ENCODE data around the gene RIC8B.
"Not testable (repeated sequence)": the region's sequence is repeated elsewhere in the genome, so short reads cannot be mapped to it uniquely, and the experiment has no call there.

RIC8B gene, protein sequence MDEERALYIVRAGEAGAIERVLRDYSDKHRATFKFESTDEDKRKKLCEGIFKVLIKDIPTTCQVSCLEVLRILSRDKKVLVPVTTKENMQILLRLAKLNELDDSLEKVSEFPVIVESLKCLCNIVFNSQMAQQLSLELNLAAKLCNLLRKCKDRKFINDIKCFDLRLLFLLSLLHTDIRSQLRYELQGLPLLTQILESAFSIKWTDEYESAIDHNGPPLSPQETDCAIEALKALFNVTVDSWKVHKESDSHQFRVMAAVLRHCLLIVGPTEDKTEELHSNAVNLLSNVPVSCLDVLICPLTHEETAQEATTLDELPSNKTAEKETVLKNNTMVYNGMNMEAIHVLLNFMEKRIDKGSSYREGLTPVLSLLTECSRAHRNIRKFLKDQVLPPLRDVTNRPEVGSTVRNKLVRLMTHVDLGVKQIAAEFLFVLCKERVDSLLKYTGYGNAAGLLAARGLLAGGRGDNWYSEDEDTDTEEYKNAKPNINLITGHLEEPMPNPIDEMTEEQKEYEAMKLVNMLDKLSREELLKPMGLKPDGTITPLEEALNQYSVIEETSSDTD

DNA sequence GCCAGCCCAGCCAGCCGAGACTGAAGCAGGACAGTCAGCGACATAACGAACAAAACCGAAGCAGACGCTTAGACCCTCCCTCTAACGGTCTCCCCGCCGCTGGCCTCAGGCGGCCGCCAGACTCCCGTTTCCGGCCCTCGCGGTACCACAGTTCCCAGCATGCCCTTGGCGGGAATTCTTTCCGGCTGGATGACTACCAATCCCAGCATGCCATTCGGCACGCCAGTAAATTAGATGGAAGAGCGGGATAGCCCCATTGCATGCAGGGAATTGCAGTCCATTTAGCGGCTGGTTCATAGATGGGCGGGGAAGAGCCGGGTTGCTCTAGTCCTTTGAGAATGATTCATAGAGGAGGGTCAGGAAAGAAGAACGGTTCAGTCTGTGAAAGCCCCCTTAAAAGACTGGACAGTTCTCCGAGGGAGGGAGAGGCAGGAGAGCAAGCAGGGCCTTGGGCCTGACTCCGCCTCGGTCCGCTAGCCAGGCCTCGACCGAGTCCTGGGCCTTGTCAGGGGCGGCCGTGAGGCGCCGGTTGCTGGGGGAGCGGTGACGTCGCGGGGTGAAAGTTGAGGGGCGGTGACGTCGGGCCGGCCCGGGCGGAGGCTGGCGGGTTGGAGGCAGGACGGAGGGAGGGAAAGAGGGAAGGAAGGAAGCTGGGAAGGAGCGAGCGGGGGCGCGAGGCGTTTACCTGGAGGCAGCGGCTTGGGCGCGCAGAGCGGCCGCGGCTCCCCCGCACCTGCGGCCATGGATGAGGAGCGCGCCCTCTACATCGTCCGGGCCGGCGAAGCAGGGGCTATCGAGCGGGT lies at the start of gene RIC8B:
TSS of gene RIC8B (plus strand) at position 678 of the 803 bp plus-strand sequence. CDS start at position 742, 64 bp downstream.
- peak; percentile 99 for DNase-seq (ENCODE audit: low spot score)

DNA sequence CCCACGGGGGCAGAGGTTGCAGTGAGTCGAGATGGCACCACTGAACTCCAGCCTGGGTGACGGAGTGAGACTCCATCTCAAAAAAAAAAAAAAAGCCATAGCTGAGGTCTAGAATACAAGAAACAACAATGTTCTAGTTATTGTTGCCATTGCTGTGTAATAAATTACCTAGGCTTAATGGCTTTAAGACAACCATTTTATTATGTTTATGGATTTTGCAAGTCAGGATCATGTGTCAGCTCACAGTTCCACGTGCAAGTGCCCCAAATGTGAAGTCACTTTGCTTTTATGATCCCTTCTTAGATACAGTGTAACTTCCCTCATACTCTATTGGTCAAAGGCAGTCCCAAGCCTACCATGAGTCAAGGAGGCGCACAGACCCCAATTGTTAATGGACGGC lies 49.5 kb upstream of the RIC8B start:
- DNase-seq (ENCODE audit: low spot score): no peak

DNA sequence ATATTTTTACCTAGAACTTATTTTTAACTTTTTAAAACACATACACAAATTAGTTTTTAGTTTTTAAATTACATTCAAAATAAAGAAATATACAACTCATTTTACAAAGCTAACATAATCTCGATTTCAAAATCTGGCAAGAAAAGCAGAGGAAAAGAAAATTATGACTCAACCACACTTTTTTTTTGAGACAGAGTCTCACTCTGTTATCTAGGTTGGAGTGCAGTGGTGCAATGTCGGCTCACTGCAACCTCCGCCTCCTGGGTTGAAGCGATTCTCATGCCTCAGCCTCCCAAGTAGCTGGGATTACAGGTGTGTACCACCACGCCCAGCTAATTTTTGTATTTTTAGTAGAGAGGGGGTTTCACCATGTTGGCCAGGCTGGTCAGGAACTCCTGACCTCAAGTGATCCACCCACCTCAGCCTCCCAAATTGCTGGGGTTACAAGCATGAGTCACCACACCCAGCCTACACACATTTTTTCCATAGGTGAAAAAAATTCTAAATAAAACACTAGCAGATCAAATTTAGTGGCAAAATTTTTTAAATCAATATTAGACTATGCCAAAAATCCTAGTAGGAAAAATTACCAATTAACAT lies 47.8 kb upstream of the RIC8B start:
- DNase-seq (ENCODE audit: low spot score): not testable (repeated sequence)

DNA sequence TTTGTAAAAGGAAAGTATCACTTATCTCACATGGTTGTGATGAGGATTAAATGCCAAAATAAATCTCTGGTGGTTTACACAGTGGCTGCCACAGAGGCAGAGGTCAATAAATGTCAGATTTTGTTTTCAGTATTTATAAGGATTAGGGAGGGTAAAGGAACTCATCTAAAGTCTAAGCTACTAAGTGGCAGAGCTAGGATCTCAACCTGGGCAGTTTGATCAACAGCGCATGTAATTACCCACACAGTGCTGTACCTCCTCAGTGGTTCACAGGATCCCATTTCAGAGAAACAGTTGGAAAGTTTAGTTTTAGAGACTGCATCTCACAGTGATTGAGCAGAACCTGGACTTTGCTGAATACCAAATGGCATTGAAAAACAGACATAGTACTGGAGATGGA lies 44.9 kb upstream of the RIC8B start:
- DNase-seq (ENCODE audit: low spot score): no peak

DNA sequence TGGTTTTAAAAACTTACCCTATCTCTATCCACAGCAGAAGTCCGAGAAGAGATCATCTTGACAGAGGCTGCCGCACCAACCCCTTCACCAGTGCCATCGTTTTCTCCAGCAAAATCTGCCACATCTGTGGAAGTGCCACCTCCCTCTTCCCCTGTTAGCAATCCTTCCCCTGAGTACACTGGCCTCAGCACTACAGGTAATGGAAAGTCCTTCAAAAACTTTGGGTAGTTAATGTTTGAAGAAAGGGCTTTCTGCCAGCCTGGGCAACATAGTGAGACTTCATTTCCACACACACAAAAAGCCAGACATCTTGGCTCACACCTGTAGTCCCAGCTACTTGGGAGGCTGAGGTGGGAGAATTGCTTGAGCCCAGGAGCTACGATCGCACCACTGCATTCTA lies 41.6 kb upstream of the RIC8B start:
- no peak for DNase-seq (ENCODE audit: low spot score)

DNA sequence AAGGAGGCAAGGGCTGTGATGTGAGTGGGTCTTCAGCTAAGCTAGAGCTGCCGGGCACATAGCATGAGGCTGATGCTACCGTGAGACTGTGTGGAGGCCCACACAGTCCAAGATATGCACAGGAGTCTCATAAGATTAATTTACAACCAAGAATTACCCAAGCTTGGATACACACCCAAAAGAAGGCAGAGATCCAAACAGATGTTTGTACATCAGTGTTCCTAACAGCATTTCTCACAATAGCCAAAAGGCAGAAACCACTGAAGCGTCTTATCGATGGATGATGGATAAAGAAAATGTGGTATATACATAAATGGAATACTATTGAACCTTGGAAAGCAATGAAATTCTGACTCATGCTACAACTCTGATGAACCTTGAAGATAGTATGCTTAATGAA lies 40.8 kb upstream of the RIC8B start:
- DNase-seq (ENCODE audit: low spot score): no peak

DNA sequence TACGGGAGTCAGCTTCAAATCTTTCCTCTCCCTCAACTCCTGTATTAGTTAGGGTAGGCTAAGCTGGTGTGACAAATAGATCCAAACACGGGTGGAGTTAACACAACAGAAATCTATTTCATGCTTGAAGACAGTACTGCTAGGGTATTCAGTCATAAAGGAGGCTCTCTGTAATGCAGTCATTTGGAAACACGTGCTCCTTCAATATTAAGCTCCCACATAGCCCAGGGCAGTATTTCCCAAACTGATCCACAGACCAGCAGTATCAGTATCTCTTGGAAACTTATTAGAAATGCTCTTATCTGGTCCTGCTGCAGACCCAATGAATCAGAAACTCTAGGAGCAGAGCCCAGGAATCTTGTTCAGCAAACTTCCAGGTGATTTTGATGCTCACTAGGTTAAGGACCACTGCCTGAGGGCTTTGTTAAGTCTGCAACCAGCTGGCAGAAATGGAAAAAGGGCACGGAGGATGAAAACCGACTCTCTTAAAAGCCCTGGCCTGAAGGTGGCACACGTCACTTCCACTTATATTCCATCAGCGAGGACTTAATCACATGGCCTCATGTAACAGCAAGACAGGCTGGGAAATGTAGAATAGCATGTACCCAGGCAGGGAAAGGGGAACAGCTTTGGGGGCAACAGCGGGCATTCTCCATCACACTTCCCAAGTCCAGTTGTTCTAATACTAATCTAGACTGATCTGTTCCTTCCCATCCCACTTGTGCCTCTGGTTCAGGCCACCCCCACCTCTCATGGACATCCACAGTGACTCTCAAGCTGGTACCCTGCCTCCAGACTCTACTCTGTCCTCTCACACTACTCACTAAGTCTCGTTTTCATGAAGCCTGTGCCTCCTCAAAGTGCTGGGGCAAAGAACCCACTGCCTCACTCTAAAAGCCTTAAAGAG lies 38.2 kb upstream of the RIC8B start:
- DNase-seq (ENCODE audit: low spot score): no peak

DNA sequence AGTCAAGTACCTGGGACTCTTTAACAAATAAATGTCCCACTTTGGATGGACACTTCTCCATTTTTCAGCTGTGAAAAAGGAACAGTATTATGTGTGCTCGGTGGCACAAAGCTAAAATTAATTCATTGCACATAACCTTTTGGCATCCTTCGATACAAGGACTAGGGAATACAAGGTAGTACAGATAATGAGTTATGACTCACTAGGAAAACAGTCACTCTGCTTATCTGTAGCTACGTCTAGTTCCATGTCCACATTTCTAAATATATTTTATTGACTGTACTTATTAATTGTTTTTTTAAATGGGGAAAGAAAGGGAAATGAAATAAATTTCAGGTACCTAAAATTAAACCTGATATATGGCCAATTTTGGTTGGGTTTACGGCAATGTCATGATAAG lies 35.2 kb upstream of the RIC8B start:
- DNase-seq (ENCODE audit: low spot score): no peak

DNA sequence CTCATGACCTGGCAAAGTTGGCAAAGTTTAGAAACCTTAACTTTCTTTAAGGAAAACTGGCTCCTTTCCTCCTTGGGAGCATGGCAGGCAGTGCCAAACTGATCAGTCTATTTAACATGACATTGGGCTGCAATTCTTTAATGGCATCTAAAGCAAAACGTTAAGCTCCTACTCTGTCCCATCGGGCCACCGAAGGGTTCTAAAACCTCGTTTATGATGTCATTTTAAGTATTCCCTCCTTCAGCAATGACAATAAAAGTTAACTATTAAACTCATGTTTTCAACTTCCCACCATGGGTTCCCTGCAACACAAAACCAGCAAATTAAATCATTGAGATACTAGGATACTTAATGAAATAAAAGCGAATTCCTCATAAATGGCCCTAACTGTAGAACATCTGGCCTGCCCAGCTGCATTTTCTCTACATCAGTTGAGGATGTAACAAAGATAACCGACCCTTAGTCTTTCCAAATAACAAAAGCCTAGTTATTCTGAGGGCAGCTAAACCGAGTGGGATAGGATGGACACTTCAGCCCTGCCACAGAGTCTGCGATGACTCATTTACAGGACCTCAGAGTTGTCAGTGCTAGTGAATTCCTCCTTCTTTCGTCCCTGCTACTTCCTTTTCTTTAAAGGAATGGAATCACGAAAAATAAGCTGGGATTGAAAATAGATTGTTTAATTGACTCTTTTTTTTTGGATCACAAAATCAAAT lies 34.5 kb upstream of the RIC8B start:
- DNase-seq (ENCODE audit: low spot score): no peak

DNA sequence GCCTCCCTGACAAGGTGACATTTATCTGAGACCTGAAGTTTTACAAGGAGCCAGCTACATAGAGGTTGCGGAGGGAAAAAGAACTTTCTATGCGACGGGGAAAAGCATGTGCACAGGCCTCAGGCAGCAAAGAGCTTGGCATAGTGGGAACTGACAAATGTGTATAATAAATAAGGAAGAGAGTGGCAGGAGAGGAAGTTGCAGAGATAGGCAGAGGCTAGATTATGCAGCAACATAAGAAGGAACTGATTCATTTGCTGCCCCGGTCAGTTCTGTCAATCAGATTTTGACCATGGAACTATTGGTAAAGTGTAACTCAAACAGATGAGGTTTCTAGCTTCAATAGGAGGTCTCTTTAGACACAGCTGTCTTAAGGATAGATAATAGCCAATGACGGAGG lies 33.7 kb upstream of the RIC8B start:
- DNase-seq (ENCODE audit: low spot score): no peak

DNA sequence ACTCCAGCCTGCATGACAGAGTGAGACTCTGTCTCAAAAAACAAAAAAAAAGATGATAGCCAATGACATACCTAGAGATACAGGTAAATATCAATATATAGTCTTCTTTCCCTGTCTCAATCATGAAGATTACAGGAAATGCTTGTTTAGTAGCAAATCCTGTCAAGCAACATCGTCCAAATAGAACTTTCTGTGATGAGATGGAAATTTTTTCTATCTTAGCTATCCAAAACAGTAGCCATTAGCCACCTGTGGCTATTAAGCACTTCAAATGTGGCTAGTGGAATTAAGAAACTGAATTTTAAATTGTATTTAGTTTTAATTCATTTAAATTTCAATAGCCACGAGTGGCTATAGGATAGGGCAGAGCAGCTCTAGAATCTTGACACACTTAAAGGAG lies 33.2 kb upstream of the RIC8B start:
- DNase-seq (ENCODE audit: low spot score): no peak

DNA sequence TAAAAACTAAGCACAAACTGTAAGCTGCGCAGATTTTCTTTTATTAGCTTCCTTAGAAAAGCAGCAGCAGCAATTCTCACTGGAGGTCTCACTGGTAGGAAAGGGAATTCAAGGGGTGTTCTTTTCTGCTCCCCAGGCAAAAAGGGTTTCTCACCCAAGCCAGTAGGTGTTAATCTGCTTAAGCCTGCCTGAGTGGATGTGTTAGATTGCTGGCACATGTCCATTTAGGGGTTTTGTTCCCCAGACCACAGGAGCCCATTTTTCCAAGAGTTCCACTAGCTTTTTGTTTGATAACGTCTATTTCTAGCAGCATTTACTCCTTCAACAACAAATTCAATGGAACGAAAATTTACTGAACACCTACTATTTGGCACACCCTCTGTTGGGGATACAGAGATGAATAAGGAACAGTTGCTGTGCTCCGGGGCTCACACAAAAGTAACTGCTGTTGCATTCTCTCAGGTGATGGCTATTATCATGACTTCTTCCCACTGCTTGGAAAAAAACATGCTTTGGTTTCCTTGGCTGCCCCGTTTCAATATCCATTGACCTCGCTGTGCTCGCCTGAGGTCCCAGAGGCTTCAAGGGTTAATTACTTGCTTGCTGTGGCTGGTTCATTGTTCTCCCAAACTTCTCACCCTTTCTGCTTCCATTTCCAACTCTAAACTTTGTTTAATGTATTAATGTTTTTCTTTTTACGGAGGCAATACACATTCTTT lies 31.1 kb upstream of the RIC8B start:
- DNase-seq (ENCODE audit: low spot score): no peak

DNA sequence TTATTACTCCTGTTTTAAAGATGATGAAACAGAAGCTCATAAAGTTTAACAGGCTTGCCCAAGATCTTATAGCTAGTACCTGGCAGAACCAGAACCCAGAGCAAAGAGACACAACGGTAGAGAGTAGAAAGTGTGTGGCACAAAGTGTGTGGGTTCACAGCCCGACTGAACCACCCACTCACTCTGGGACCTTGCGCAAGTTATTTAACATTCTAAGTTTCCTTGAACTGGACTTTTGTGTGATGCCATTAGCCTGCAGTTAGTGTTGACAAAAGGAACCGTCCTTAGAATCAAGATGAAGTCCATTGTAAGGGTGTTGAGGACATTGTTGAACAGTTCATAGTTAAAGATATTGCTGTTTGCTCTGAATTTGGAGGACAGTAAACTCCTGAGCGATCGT lies 29.9 kb upstream of the RIC8B start:
- no peak for DNase-seq (ENCODE audit: low spot score)

DNA sequence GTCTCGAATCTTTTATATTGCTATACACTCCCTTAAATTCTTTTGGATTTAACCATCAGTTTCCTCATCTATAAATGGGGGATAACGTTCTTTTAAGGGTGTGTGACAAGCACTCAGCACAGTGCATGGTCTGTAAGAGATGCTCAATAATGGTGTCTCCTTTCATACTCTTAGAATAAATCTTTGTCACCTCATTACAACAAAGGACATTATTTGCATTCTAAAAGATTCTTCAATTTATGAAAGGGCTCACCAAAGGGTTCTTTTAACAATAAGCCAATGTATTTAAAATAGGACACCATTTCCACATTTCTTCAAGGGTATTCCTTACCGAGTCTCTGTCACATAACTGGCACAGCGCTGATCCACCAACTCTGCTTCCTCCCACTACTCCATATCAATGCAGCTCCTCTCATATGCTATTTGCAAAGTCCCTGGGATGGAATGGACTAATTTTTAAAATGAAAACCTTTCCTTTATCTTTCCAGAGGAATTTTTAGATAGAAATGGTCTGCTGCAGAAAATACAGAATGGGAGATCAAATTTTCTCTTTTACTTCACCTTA lies 29.2 kb upstream of the RIC8B start:
- DNase-seq (ENCODE audit: low spot score): no peak

DNA sequence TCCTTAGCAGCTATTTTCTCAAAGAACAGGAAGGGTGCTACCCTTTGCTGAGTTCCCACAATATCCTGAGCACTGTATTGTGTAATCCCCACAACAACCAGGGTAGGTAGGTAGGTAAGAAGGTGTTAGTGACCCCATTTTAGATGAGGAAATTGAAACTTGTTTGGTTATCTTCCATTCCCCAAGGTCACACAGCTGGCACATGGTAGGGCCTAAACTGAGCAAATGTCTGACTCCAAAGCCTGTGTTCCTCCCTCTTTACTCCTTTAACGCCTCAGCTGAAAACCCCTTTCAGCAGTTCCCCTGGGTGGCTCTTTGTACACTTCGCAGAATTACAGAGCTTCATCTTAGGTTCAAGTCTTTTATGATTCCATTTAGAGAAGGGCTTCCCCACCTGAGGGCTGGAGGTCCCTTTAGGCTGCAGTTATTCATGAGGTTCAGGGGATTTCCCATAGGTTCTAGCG lies 26.5 kb upstream of the RIC8B start:
- DNase-seq (ENCODE audit: low spot score): no peak

DNA sequence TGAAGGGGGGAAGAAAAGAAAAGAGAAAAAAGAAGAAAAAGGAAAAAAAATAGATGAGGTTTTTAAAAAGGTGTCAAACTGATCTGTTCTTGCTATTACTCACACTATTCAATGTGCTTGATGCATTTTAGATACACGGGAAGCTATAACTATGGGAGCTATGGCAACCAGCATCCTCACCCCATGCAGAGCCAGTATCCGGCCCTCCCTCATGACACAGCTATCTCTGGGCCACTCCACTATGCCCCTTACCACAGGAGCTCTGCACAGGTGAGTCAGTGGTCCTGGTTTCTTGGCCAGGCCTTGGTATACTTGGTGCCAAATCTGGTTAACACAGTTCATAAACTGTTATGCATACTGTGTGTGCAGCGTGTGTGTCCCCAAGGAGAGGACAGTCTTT lies 24.0 kb upstream of the RIC8B start:
- DNase-seq (ENCODE audit: low spot score): no peak

DNA sequence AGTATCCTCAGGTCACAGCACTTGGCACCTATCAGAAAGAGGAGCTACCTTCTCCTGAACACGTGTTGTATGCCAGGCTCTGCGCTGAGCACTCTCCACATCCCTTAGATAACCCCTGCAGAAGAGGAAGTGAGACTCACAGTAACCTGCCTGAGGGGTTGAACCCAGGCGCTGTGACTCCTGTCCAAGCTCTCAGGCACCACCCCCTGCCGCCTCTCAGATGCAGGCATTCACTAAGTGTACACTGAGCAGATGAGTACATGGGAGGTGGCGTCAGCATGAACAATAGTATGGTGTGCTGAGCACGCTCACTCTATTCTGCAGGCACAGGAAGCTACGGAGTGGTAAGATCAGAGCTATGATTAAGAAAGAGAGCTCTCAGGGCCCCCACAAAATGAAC lies 21.0 kb upstream of the RIC8B start:
- no peak for DNase-seq (ENCODE audit: low spot score)

DNA sequence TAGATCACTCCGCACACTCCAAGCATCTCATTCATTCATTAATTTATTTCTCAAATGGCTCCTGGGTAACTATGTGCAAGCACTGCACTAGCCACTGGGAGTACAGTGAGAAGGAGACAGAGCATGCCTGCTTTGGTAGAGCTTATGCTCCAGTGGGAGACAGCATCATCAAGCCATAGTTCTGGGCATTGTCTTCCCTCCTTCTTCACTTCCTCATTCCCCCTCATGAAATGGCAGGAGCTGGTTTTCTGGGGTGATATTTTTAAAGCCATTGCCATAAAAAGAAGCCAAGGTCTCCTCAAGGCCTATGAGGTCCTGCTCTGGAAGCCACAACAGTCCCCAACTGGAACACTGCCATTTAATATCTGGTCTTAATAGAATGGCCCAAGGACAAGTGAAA lies 20.2 kb upstream of the RIC8B start:
- DNase-seq (ENCODE audit: low spot score): no peak

DNA sequence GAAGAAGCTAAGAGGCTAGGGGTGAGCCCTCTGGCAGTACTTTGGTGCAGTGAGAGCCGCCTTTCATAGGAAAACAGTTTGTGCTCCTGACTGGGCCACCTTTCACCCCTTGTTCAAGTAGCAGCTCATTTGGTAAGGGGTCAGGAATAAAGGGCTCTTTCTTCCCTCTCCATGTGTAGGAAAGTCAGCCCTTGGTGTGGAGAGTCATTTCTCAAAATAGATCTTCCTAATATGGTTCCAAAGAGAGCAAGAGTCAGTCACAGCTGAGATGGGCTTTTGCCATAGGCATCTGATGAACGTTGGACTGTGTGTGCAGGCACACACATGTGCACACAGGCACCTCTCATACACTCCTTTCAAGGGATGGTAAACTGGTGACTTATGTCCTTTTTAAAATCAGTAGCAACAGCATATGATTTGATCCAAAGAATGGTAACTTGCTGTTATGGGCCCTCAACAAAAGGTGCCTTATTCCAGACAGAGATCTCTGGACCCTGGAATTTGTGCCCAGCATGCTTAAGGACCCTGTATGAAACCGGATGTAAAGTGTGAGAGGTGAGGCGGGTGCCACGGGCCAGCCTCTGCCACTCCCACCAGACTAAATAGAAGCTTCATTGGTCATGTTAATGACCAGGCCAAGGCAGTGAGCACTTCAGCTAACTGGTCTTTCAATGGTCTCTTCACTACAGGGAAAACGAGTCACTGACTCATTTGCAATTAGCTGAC lies 16.7 kb upstream of the RIC8B start:
- no peak for DNase-seq (ENCODE audit: low spot score)
